ENCODE data around the gene ELMO3. TPM values are rescaled to one million over a fixed set of nuclear protein-coding genes. Genes with fewer than 3 reads are reported as not detected.

Gene ELMO3
- total RNA-seq, 1 experiment from 2014 or later, result 8.6 TPM

- Histone ChIP-seq H2BK12ac (ENCODE audit: insufficient read length, low read depth, low read length) (no peak overlapping the region), H3K9me3 (ENCODE audit: control insufficient read depth, low read depth, low read length) (no peaks in the 10 kb centered on the region), H3K79me2 (ENCODE audit: insufficient read depth, low read length) (no peaks in the 10 kb centered on the region), H3K9ac (ENCODE audit: extremely low read depth, insufficient read length, low read length) (no peak overlapping the region), H2AK5ac (ENCODE audit: insufficient read length, low read length) (no peak overlapping the region), H3K23me2 (ENCODE audit: insufficient read length, low read depth, low read length, poor library complexity, severe bottlenecking) (peaks cover 7% of the 10 kb centered on the region), H3K4ac (ENCODE audit: low read depth, low read length) (no peak overlapping the region), H4K91ac (ENCODE audit: insufficient read length, low read depth, low read length) (no peak overlapping the region), H3K27me3 (ENCODE audit: insufficient read depth, low read length) (peaks cover 22% of the 10 kb centered on the region), H4K5ac (ENCODE audit: insufficient read length, low read depth, low read length) (no peak overlapping the region), H3K27ac (ENCODE audit: insufficient read length, low read depth, low read length) (no peak overlapping the region), H3K4me2 (ENCODE audit: insufficient read depth, insufficient read length, low read length) (peak overlapping the region; percentile 65), H3K56ac (ENCODE audit: insufficient read length, low read depth, low read length) (no peak overlapping the region), H2BK15ac (ENCODE audit: low read depth, low read length) (no peak overlapping the region), H4K8ac (replicated peaks; ENCODE audit: insufficient read length, low read depth, low read length) (no peak overlapping the region), H2BK20ac (ENCODE audit: low read depth, low read length, poor library complexity, severe bottlenecking) (no peak overlapping the region), H2BK5ac (ENCODE audit: insufficient read length, low read length) (no peak overlapping the region), H4K20me1 (ENCODE audit: control insufficient read depth, insufficient read depth, insufficient read length) (no peaks in the 10 kb centered on the region), H3K4me1 (ENCODE audit: insufficient read depth, low read length) (no peaks in the 10 kb centered on the region), H3K14ac (ENCODE audit: insufficient read depth, low read length) (no peak overlapping the region), H3T11ph (ENCODE audit: low read length) (no peak overlapping the region), H3K23ac (ENCODE audit: insufficient read length, low read depth, low read length) (no peak overlapping the region), H2BK120ac (ENCODE audit: low read depth, low read length, poor library complexity, severe bottlenecking) (no peak overlapping the region), H3K79me1 (ENCODE audit: insufficient read depth, low read depth, low read length, poor library complexity, severe bottlenecking) (no peaks in the 10 kb centered on the region), H3K18ac (ENCODE audit: insufficient read length, low read depth, low read length) (no peak overlapping the region), H2AFZ (ENCODE audit: low read length) (no peak overlapping the region)
- Mint-ChIP-seq H3K9me3 (peaks cover 0 to 5% of the 10 kb centered on the region in 2 experiments; a peak in 3 of 5 replicates), H3K4me3 (peak overlapping the region; percentile 52 to 64; a peak in 4 of 5 replicates), H3K27ac (no peak overlapping the region), H3K4me1 (peaks cover 10 to 14% of the 10 kb centered on the region in 2 experiments), H3K36me3 (ENCODE audit: insufficient read depth in 1 of 3, low read depth in 3 of 3) (peaks cover 10 to 44% (median 44%) of the 10 kb centered on the region in 3 experiments), H3K27me3 (ENCODE audit: low read depth) (peaks cover 36% of the 10 kb centered on the region)
- WGBS (ENCODE audit: extremely low coverage, insufficient read length, low lambda C conversion rate), result no CpG with 5 or more reads among the region's 77 CpGs
- peak; percentile 65 for DNase-seq
- TF ChIP-seq CTCF (conservative IDR thresholded peaks at IDR 0.05), result no peak; the same call in 2 of the 3 replicates
Observed at GRCh38 chr16:67149276-67150046, 49.5 kb upstream of the ELMO3 start.

Data from H9 (cell line).